ENCODE measurements around the gene ALDH3B2.
A peak's percentile ranks its signal among the peaks of the same experiment; 100 is the strongest.

The ALDH3B2 gene

DNA sequence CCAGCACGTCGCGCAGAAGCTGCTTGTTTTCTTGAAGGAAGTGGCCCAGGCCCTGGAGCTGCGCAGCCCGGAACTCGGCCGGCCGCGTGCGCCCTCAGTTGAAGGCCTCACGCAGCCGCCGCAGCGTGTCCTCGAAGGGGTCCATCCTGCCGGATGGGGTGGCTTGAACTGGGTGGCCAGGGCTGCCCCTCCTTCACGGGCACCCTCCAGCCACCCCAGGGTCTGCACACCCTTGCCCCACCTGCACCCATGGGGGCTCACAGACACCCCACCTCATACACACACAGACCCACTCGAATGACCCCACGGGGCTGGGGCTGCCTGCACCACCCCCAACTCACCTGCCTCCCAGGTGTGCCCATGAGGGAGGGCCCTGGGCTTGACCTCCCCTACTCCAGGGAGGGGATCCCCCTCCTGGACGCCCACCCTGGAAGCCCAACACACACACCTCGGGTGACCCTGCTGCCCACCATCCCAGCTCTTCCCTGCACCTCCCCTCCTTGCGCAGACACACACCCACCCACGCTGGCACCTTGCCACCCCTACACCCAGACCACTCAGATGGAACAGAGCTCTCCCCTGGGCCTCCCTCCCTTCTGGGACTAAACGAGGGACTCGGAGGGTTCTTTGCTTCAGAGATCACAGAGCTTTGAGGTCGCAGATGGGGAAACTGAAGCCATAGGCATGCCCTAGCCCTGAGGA lies 6.8 kb downstream of the ALDH3B2 start:
- Histone ChIP-seq H3K79me2 (ENCODE audit: insufficient read depth, low read length) (no peaks in the 10 kb centered on the region), H3K4me3 (ENCODE audit: insufficient read depth, low read length, poor library complexity, severe bottlenecking) (no peak overlapping the region), H3K27ac (ENCODE audit: low read depth, low read length) (peak overlapping the region; percentile 58), H3F3A (ENCODE audit: insufficient read depth) (no peaks in the 10 kb centered on the region), H3K9me2 (replicated peaks; ENCODE audit: insufficient read depth, low read length) (no peaks in the 10 kb centered on the region), H3K27me3 (ENCODE audit: low read length) (no peaks in the 10 kb centered on the region), H3K4me2 (ENCODE audit: low read depth, low read length, poor library complexity, severe bottlenecking) (peak overlapping the region; percentile 31), H3K36me3 (ENCODE audit: low read length) (no peaks in the 10 kb centered on the region), H3K9me3 (ENCODE audit: insufficient read depth, low read length) (no peaks in the 10 kb centered on the region), H4K20me1 (ENCODE audit: low read depth, low read length) (no peaks in the 10 kb centered on the region), H3K9ac (ENCODE audit: low read length) (peak overlapping the region; percentile 11; the same call in 1 of the 2 replicates), H2AFZ (ENCODE audit: low read depth, low read length, severe bottlenecking) (no peak overlapping the region)
- TF ChIP-seq, protein P1, sequence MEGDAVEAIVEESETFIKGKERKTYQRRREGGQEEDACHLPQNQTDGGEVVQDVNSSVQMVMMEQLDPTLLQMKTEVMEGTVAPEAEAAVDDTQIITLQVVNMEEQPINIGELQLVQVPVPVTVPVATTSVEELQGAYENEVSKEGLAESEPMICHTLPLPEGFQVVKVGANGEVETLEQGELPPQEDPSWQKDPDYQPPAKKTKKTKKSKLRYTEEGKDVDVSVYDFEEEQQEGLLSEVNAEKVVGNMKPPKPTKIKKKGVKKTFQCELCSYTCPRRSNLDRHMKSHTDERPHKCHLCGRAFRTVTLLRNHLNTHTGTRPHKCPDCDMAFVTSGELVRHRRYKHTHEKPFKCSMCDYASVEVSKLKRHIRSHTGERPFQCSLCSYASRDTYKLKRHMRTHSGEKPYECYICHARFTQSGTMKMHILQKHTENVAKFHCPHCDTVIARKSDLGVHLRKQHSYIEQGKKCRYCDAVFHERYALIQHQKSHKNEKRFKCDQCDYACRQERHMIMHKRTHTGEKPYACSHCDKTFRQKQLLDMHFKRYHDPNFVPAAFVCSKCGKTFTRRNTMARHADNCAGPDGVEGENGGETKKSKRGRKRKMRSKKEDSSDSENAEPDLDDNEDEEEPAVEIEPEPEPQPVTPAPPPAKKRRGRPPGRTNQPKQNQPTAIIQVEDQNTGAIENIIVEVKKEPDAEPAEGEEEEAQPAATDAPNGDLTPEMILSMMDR (IDR thresholded peaks at IDR 0.05; ENCODE audit: insufficient read depth, low read length, poor library complexity, severe bottlenecking) = no peak
- TF ChIP-seq EZH2phosphoT487 (conservative IDR thresholded peaks at IDR 0.05; ENCODE audit: low read length) = no peak

DNA sequence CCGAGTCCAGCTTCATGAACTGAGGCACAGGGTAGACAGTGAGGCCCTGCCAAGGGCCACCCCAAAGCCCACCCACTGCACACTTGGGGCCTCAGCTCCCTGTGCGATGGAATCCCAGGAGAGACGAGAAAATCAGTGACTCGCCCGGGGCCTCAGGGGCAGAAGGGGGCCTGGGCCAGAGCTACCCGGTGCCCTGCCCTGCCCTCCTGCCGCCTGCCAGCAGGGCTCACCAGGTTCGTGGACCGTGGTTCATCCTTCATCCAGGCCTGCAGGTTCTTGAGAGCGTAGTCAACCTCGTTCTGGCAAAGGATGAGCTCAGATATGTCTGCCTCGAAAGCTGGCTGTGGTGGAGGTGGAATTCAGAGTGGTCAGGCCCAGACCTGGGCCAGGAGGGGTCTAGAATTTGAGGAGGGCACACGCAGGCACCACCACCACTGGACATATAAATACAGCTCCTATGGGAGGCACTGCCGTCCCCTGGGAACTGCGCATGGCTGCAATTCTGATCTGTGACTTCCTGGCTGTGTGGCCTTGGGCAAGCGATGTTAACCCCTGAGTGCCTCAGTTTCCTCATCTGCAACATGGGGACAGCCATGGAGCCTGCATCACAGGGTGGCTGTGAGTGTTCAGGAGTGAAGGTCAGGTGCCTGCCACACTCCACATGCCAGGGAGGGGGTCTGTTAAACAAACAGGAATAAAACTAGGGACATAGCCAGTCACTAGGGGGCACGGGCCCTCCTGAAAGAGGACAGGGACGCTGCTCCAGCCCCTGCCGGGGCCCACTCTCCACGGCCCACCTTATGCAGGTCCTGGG lies 7.5 kb downstream of the ALDH3B2 start:
- peak overlapping the region; percentile 58 for H3K27ac ChIP-seq (ENCODE audit: low read depth, low read length)
- no peak overlapping the region for H3K4me3 ChIP-seq (ENCODE audit: insufficient read depth, low read length, poor library complexity, severe bottlenecking)
- no peak overlapping the region for H2AFZ ChIP-seq (ENCODE audit: low read depth, low read length, severe bottlenecking)
- no peaks in the 10 kb centered on the region for H3K9me3 ChIP-seq (ENCODE audit: insufficient read depth, low read length)
- H3K36me3 ChIP-seq (ENCODE audit: low read length) = no peaks in the 10 kb centered on the region
- H3K79me2 ChIP-seq (ENCODE audit: insufficient read depth, low read length) = no peaks in the 10 kb centered on the region
- no peaks in the 10 kb centered on the region for H3F3A ChIP-seq (ENCODE audit: insufficient read depth)
- peak overlapping the region; percentile 11; the same call in 1 of the 2 replicates for H3K9ac ChIP-seq (ENCODE audit: low read length)
- no peak overlapping the region for H3K4me2 ChIP-seq (ENCODE audit: low read depth, low read length, poor library complexity, severe bottlenecking)
- H4K20me1 ChIP-seq (ENCODE audit: low read depth, low read length) = no peaks in the 10 kb centered on the region
- TF ChIP-seq, protein P1 (IDR thresholded peaks at IDR 0.05; ENCODE audit: insufficient read depth, low read length, poor library complexity, severe bottlenecking) = no peak
- TF ChIP-seq EZH2phosphoT487 (conservative IDR thresholded peaks at IDR 0.05; ENCODE audit: low read length) = no peak
- H3K27me3 ChIP-seq (ENCODE audit: low read length) = no peaks in the 10 kb centered on the region
- H3K9me2 ChIP-seq (replicated peaks; ENCODE audit: insufficient read depth, low read length) = no peaks in the 10 kb centered on the region

DNA sequence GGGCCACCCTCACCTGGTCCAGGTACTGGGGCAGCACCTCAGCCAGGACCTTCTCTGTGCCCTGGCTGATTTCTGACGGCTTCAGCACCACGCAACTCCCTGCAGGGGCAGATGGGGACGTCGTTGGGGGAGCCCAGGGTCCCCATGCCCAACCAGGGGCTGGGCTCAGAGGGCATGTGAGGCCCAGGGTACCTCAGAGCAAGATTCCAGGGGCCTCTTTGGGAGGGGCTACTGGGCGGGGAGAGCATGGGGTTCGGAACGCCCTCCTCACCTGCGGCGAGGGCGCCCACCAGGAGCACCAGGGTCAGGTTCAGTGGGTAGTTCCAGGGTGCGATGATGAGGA lies 8.1 kb downstream of the ALDH3B2 start:
- H3K9me2 ChIP-seq (replicated peaks; ENCODE audit: insufficient read depth, low read length) = no peaks in the 10 kb centered on the region
- no peaks in the 10 kb centered on the region for H3K79me2 ChIP-seq (ENCODE audit: insufficient read depth, low read length)
- H3F3A ChIP-seq (ENCODE audit: insufficient read depth) = no peaks in the 10 kb centered on the region
- no peak overlapping the region for H3K27ac ChIP-seq (ENCODE audit: low read depth, low read length)
- H2AFZ ChIP-seq (ENCODE audit: low read depth, low read length, severe bottlenecking) = no peak overlapping the region
- no peaks in the 10 kb centered on the region for H4K20me1 ChIP-seq (ENCODE audit: low read depth, low read length)
- TF ChIP-seq, protein P1 (IDR thresholded peaks at IDR 0.05; ENCODE audit: insufficient read depth, low read length, poor library complexity, severe bottlenecking) = no peak
- no peak for TF ChIP-seq EZH2phosphoT487 (conservative IDR thresholded peaks at IDR 0.05; ENCODE audit: low read length)
- H3K4me3 ChIP-seq (ENCODE audit: insufficient read depth, low read length, poor library complexity, severe bottlenecking) = no peak overlapping the region
- H3K27me3 ChIP-seq (ENCODE audit: low read length) = no peaks in the 10 kb centered on the region
- no peaks in the 10 kb centered on the region for H3K9me3 ChIP-seq (ENCODE audit: insufficient read depth, low read length)
- H3K4me2 ChIP-seq (ENCODE audit: low read depth, low read length, poor library complexity, severe bottlenecking) = no peak overlapping the region
- no peaks in the 10 kb centered on the region for H3K36me3 ChIP-seq (ENCODE audit: low read length)
- H3K9ac ChIP-seq (ENCODE audit: low read length) = no peak overlapping the region
